ENCODE results near the gene USP32. TPM values are rescaled to one million over a fixed set of nuclear protein-coding genes. Genes with fewer than 3 reads are reported as not detected.

The USP32 gene
- polyA plus RNA-seq, 1 donor (not counting 4 experiments of a cell fraction or from before 2014, with no cell fraction given), result 37.6 TPM

DNA sequence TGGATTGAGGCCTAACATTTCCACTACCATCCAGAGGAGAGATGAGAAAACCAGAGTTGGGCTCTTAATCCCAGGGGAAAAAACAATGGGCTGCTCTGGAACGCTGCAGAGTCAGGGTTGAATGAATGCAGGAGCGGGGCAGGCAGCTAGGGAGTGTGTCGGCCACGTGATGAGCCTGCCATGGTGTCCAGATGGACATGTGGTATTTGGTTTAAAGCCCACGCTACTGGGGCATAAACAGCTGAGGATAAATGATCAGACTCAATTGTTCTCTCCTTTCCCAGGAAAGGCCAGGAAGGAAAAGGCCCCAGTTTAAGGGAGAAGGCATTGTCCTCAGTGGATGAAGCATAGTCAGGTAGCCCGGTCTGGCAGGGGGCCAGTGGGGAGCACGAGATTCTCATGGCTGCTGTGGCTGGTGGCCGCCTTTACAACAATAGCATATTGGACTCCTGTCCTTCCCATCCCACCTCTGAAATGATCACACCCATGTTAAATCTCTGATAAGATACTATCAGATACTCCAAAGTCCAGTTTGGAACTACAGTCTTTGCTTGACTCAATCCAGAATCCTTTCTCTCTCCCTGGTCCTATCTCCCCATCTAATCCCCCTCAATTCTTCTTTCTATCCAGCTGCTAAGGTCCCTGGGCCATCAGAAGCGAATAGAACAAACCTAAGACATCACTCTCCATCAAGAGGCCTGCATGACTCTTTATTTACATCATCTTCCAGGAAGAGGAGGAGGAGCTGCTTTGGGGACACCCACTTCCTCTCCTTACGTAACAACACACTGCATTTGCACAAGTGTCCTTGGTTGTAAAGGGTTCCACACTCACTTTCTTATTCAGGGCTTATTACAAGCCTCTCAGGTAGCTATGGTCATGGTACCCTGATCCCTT, 221.8 kb downstream of the USP32 start:
- H3K27ac ChIP-seq (ENCODE audit: control insufficient read depth, insufficient read depth, low read length), result no peak overlapping the region
- DNase-seq (ENCODE audit: low read depth, low spot score), result no peak
- no peaks in the 10 kb centered on the region for H3K9me1 ChIP-seq (ENCODE audit: control insufficient read depth, extremely low read depth, insufficient read depth, low read length)
- H3K4me1 ChIP-seq (ENCODE audit: control insufficient read depth, extremely low read depth, insufficient read depth, low read length), result peaks cover 7% of the 10 kb centered on the region
- H3K79me2 ChIP-seq (ENCODE audit: control insufficient read depth, insufficient read depth, low read length), result no peaks in the 10 kb centered on the region
- H4K20me1 ChIP-seq (ENCODE audit: control insufficient read depth, extremely low read depth, insufficient read depth, low read length), result peaks cover 4% of the 10 kb centered on the region
- no peak overlapping the region for H2AFZ ChIP-seq (ENCODE audit: control insufficient read depth, low read length)
- no peak for FAIRE-seq
- H3K27me3 ChIP-seq (ENCODE audit: control insufficient read depth, extremely low read depth, insufficient read depth, low read length), result no peaks in the 10 kb centered on the region
- no peaks in the 10 kb centered on the region for H3K9me3 ChIP-seq (ENCODE audit: control insufficient read depth, low read depth, low read length)
- H3K9ac ChIP-seq (ENCODE audit: control insufficient read depth, extremely low read depth, insufficient read depth, low read length), result no peak overlapping the region
- no peak for TF ChIP-seq CTCF (optimal IDR thresholded peaks at IDR 0.05 in 1 of 3, IDR thresholded peaks at IDR 0.05 in 1 of 3, conservative IDR thresholded peaks at IDR 0.05 in 1 of 3; ENCODE audit: extremely low read depth in 1 of 3, insufficient read depth in 2 of 3, low read length in 3 of 3)
- TF ChIP-seq EZH2 (IDR thresholded peaks at IDR 0.05; ENCODE audit: low read length), result no peak
- dilution Hi-C loops (cut with MboI; ENCODE audit: extremely low pct_ligation_motif_present, low sequenced_read_pairs), result no loop called here
- H3K4me3 ChIP-seq (ENCODE audit: control insufficient read depth in 2 of 3, extremely low read depth in 1 of 3, insufficient read depth in 2 of 3, low read depth in 1 of 3, low read length in 3 of 3), result no peak overlapping the region
- no peaks in the 10 kb centered on the region for H3K36me3 ChIP-seq (ENCODE audit: control insufficient read depth in 2 of 2, extremely low read depth in 1 of 2, insufficient read depth in 2 of 2, low read length in 2 of 2)
- H3K4me2 ChIP-seq (ENCODE audit: control insufficient read depth, extremely low read depth, insufficient read depth, low read depth, low read length), result no peak overlapping the region

- DNase-seq (ENCODE audit: low read depth, low spot score), result no peak
Observed at GRCh38 chr17:60168654-60169053, 223.3 kb downstream of the USP32 start.

More at GRCh38 chr17:60168654-60169053, 223.3 kb downstream of the USP32 start:
- Histone ChIP-seq H3K4me1 (ENCODE audit: control insufficient read depth, extremely low read depth, insufficient read depth, low read length) (peaks cover 7% of the 10 kb centered on the region), H3K36me3 (ENCODE audit: control insufficient read depth in 2 of 2, extremely low read depth in 1 of 2, insufficient read depth in 2 of 2, low read length in 2 of 2) (no peaks in the 10 kb centered on the region), H3K79me2 (ENCODE audit: control insufficient read depth, insufficient read depth, low read length) (no peaks in the 10 kb centered on the region), H3K4me3 (ENCODE audit: control insufficient read depth in 2 of 3, extremely low read depth in 1 of 3, insufficient read depth in 2 of 3, low read depth in 1 of 3, low read length in 3 of 3) (no peak overlapping the region), H3K27me3 (ENCODE audit: control insufficient read depth, extremely low read depth, insufficient read depth, low read length) (no peaks in the 10 kb centered on the region), H3K9me1 (ENCODE audit: control insufficient read depth, extremely low read depth, insufficient read depth, low read length) (no peaks in the 10 kb centered on the region), H3K27ac (ENCODE audit: control insufficient read depth, insufficient read depth, low read length) (no peak overlapping the region), H3K4me2 (ENCODE audit: control insufficient read depth, extremely low read depth, insufficient read depth, low read depth, low read length) (no peak overlapping the region), H3K9ac (ENCODE audit: control insufficient read depth, extremely low read depth, insufficient read depth, low read length) (no peak overlapping the region), H4K20me1 (ENCODE audit: control insufficient read depth, extremely low read depth, insufficient read depth, low read length) (peaks cover 4% of the 10 kb centered on the region), H3K9me3 (ENCODE audit: control insufficient read depth, low read depth, low read length) (no peaks in the 10 kb centered on the region), H2AFZ (ENCODE audit: control insufficient read depth, low read length) (no peak overlapping the region)
- FAIRE-seq, result no peak
- dilution Hi-C loops (cut with MboI; ENCODE audit: extremely low pct_ligation_motif_present, low sequenced_read_pairs), result no loop called here
- no peak for TF ChIP-seq CTCF (optimal IDR thresholded peaks at IDR 0.05 in 1 of 3, IDR thresholded peaks at IDR 0.05 in 1 of 3, conservative IDR thresholded peaks at IDR 0.05 in 1 of 3; ENCODE audit: extremely low read depth in 1 of 3, insufficient read depth in 2 of 3, low read length in 3 of 3)
